Measurements from ENCODE around the gene RND2.

The RND2 gene

GRCh38 chr17:43014649-43015542 lies 10.1 kb upstream of the RND2 start:
- DNase-seq: no peak
- H3K27ac ChIP-seq (ENCODE audit: low read length): no peak overlapping the region
- peaks cover 17% of the 10 kb centered on the region for H3K36me3 ChIP-seq (ENCODE audit: insufficient read depth, low read length)

GRCh38 chr17:43015579-43015978 lies 9.5 kb upstream of the RND2 start:
- ATAC-seq (ENCODE audit: insufficient read depth, low read depth) (no peak), DNase-seq (no peak)
- Histone ChIP-seq H3K27ac (ENCODE audit: low read length) (no peak overlapping the region), H3K4me1 (ENCODE audit: insufficient read depth, low read length) (no peaks in the 10 kb centered on the region), H3K4me2 (ENCODE audit: insufficient read depth, low read length) (no peak overlapping the region), H3K9me3 (ENCODE audit: insufficient read depth, low read length, severe bottlenecking) (no peaks in the 10 kb centered on the region), H4K20me1 (ENCODE audit: insufficient read depth, low read length) (no peaks in the 10 kb centered on the region), H3K9ac (ENCODE audit: low read depth, low read length) (no peak overlapping the region), H3K79me2 (ENCODE audit: insufficient read depth, low read length) (no peaks in the 10 kb centered on the region), H3K27me3 (ENCODE audit: insufficient read depth, low read length, poor library complexity) (no peaks in the 10 kb centered on the region), H3K36me3 (ENCODE audit: insufficient read depth, low read length) (peaks cover 17% of the 10 kb centered on the region), H2AFZ (ENCODE audit: low read depth, low read length) (no peak overlapping the region), H3K4me3 (ENCODE audit: low read depth in 1 of 2, low read length in 2 of 2) (no peak overlapping the region)
- no peak for TF ChIP-seq CTCF (IDR thresholded peaks at IDR 0.05; ENCODE audit: borderline replicate concordance, extremely low read depth, low read length, poor library complexity, severe bottlenecking)
- TF ChIP-seq EZH2 (IDR thresholded peaks at IDR 0.05; ENCODE audit: borderline replicate concordance, low read depth, low read length, severe bottlenecking): no peak

More at GRCh38 chr17:43014649-43015542, 10.1 kb upstream of the RND2 start:
- Histone ChIP-seq H3K4me1 (ENCODE audit: insufficient read depth, low read length) (no peaks in the 10 kb centered on the region), H3K4me3 (ENCODE audit: low read depth in 1 of 2, low read length in 2 of 2) (no peak overlapping the region), H4K20me1 (ENCODE audit: insufficient read depth, low read length) (no peaks in the 10 kb centered on the region), H3K79me2 (ENCODE audit: insufficient read depth, low read length) (no peaks in the 10 kb centered on the region), H3K4me2 (ENCODE audit: insufficient read depth, low read length) (no peak overlapping the region), H3K9ac (ENCODE audit: low read depth, low read length) (no peak overlapping the region), H3K27me3 (ENCODE audit: insufficient read depth, low read length, poor library complexity) (no peaks in the 10 kb centered on the region), H3K9me3 (ENCODE audit: insufficient read depth, low read length, severe bottlenecking) (no peaks in the 10 kb centered on the region), H2AFZ (ENCODE audit: low read depth, low read length) (no peak overlapping the region)
- no peak for ATAC-seq (ENCODE audit: insufficient read depth, low read depth)
- TF ChIP-seq EZH2 (IDR thresholded peaks at IDR 0.05; ENCODE audit: borderline replicate concordance, low read depth, low read length, severe bottlenecking) (no peak), CTCF (IDR thresholded peaks at IDR 0.05; ENCODE audit: borderline replicate concordance, extremely low read depth, low read length, poor library complexity, severe bottlenecking) (no peak)

GRCh38 chr17:43016216-43016615 lies 8.8 kb upstream of the RND2 start:
- Histone ChIP-seq H3K9me3 (ENCODE audit: insufficient read depth, low read length, severe bottlenecking) (no peaks in the 10 kb centered on the region), H3K4me3 (ENCODE audit: low read depth in 1 of 2, low read length in 2 of 2) (no peak overlapping the region), H3K36me3 (ENCODE audit: insufficient read depth, low read length) (peaks cover 17% of the 10 kb centered on the region), H3K9ac (ENCODE audit: low read depth, low read length) (no peak overlapping the region), H4K20me1 (ENCODE audit: insufficient read depth, low read length) (no peaks in the 10 kb centered on the region), H3K4me1 (ENCODE audit: insufficient read depth, low read length) (peaks cover 5% of the 10 kb centered on the region), H2AFZ (ENCODE audit: low read depth, low read length) (no peak overlapping the region), H3K4me2 (ENCODE audit: insufficient read depth, low read length) (no peak overlapping the region), H3K79me2 (ENCODE audit: insufficient read depth, low read length) (no peaks in the 10 kb centered on the region), H3K27ac (ENCODE audit: low read length) (no peak overlapping the region), H3K27me3 (ENCODE audit: insufficient read depth, low read length, poor library complexity) (no peaks in the 10 kb centered on the region)
- DNase-seq (no peak), ATAC-seq (ENCODE audit: insufficient read depth, low read depth) (no peak)
- TF ChIP-seq EZH2 (IDR thresholded peaks at IDR 0.05; ENCODE audit: borderline replicate concordance, low read depth, low read length, severe bottlenecking) (no peak), CTCF (IDR thresholded peaks at IDR 0.05; ENCODE audit: borderline replicate concordance, extremely low read depth, low read length, poor library complexity, severe bottlenecking) (no peak)

Measured in DND-41 (cell line).